Gastrocnemius medialis (tissue), 4 donors: ENCODE measurements around the gene CD58. TPM values are rescaled to one million over a fixed set of nuclear protein-coding genes. Genes with fewer than 3 reads are reported as not detected.

ENCODE experiments used
- ATAC-seq, 2 donors: fragments of 150-250 bp; one replicate each; pipeline ENCODE4 v1.9.1; 2016
- DNase-seq, 2 donors: peaks; one replicate each; pipeline ENCODE4 v3.0.0-alpha.2; 2019
- H3K27ac ChIP-seq, 4 donors: fragments of 200-600 bp; sonication (generic); 1 replicate in 1 of 4; 2 replicates in 3 of 4; pipeline ENCODE4 v1.5.1; 2016 to 2018; ENCODE audit warnings: mild to moderate bottlenecking in 2 of 4, moderate library complexity in 1 of 4
- H3K27me3 ChIP-seq, 3 donors: fragments of 200-600 bp; sonication (generic) in 2 of 3; 1 replicate in 1 of 3; 2 replicates in 2 of 3; pipeline versions ENCODE4 v1.5.1 to v1.6.0; 2016 to 2019; ENCODE audit warnings: mild to moderate bottlenecking in 1 of 3, moderate library complexity in 1 of 3
- H3K36me3 ChIP-seq, 2 donors: fragments of 200-600 bp; sonication (generic) in 1 of 2; one replicate each; pipeline ENCODE4 v1.5.1; 2017 to 2018
- H3K4me1 ChIP-seq, 2 donors: fragments of 200-600 bp; sonication (generic) in 1 of 2; one replicate each; pipeline ENCODE4 v1.5.1; 2016 to 2017; ENCODE audit warnings: mild to moderate bottlenecking in 2 of 2
- H3K4me3 ChIP-seq, 4 donors: fragments of 200-600 bp; sonication (generic) in 3 of 4; 1 replicate in 1 of 4; 2 replicates in 3 of 4; pipeline ENCODE4 v1.5.1; 2016 to 2019; ENCODE audit warnings: mild to moderate bottlenecking in 2 of 4
- H3K9me3 ChIP-seq, 3 donors: fragments of 200-600 bp; sonication (generic) in 2 of 3; 1 replicate in 1 of 3; 2 replicates in 2 of 3; pipeline ENCODE4 v1.5.1; 2016 to 2019
- CTCF ChIP-seq, 5 experiments: fragments of 450-650 bp in 3 of 5; fragments of 200-600 bp in 2 of 5; sonication (generic) in 2 of 5; IDR thresholded peaks in 4 of 5; conservative IDR thresholded peaks in 1 of 5; 1 replicate in 4 of 5; 2 replicates in 1 of 5; pipeline ENCODE4 v1.5.1; 2016 to 2019; ENCODE audit warnings: antibody characterized with exemption in 5 of 5, mild to moderate bottlenecking in 3 of 5, moderate library complexity in 3 of 5
- POLR2A ChIP-seq, 2 donors: fragments of 450-650 bp; IDR thresholded peaks; one replicate each; pipeline ENCODE4 v1.6.1; 2017; ENCODE audit warnings: antibody characterized with exemption in 2 of 2, mild to moderate bottlenecking in 2 of 2, moderate library complexity in 2 of 2
- in situ Hi-C, 4 donors: fragments of 200-750 bp; cut with MboI; loops; one replicate each; pipeline versions ENCODE4 v1.15.0 to v1.8.0; 2017; ENCODE audit warnings: low sequenced_read_pairs in 4 of 4
- intact Hi-C: fragments of 100-400 bp; cut with DNase I; formaldehyde crosslinking; loops from one replicate; pipeline ENCODE4 v1.15.1; 2023; ENCODE audit warnings: low total_unique reads
- total RNA-seq, 4 donors: library from RNA; depleted of rRNA; stranded (reverse); fragments of >200 nt; gene quantifications; one replicate each; pipeline versions ENCODE4 v1.1.0 to v1.2.3, GENCODE V29; 2016

CD58 gene
- total RNA-seq, 4 donors from 2014 or later, result 4.1 to 15.9 (median 10.2) TPM

GRCh38 chr1:116571215-116571919 lies 541 bp upstream of the CD58 start:
- H3K4me1 ChIP-seq, result peaks cover 11 to 14% of the 10 kb centered on the region in 2 donors
- no peaks in the 10 kb centered on the region for H3K36me3 ChIP-seq
- peak overlapping the region; percentile 85 to 97 (median 92) for H3K27ac ChIP-seq
- intact Hi-C loops (loop anchor here (5.0 kb wide), 2 partner anchors 199 to 486 kb away; partner anchors contain the start of gene ATP1A1), in situ Hi-C loops (loop anchor here in 1 of 4 donors (10.0 kb wide), 1 partner anchor 483 kb away; no protein-coding TSS in a partner anchor)
- H3K27me3 ChIP-seq, result no peaks in the 10 kb centered on the region
- ATAC-seq, result peak in 1 of 2 donors; percentile 16
- no peak for TF ChIP-seq CTCF (IDR thresholded peaks at IDR 0.05 in 4 of 5, conservative IDR thresholded peaks at IDR 0.05 in 1 of 5)
- TF ChIP-seq POLR2A (IDR thresholded peaks at IDR 0.05), result no peak
- no peaks in the 10 kb centered on the region for H3K9me3 ChIP-seq
- DNase-seq, result no peak
- H3K4me3 ChIP-seq, result peak overlapping the region; percentile 61 to 86 (median 80)

DNA sequence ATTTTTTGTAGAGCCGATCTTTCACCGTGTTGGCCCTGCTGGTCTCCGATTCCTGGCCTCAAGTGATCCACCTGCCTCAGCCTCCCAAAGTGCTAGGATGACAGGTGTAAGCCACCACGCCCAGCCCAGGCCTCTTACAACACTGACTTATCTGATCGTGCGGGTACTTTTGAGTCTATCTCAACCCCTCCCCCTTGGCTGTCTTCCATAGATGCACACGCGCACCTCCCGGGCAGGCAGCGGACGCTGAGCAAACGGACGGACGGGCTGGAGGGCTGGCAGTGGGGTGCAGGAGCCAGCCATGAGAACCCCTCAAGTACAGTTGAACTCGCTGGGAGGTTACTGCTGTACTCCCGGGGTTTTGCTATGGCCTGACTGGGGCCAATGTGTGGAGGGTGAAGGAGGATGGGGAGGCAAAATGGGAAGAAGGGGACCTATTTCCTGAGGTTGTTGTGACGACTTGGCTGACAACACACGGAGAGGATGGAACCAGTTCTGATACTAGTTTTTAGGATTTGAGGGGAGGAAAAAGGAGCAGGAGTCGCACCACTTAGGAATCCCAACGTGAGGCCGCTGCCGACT lies 959 bp downstream of the CD58 start:
- Histone ChIP-seq H3K27ac (peak overlapping the region; percentile 85 to 97 (median 92)), H3K4me3 (peak overlapping the region; percentile 61 to 86 (median 80)), H3K27me3 (no peaks in the 10 kb centered on the region), H3K4me1 (peaks cover 11 to 19% of the 10 kb centered on the region in 2 donors), H3K9me3 (no peaks in the 10 kb centered on the region), H3K36me3 (no peaks in the 10 kb centered on the region)
- TF ChIP-seq CTCF (IDR thresholded peaks at IDR 0.05 in 4 of 5, conservative IDR thresholded peaks at IDR 0.05 in 1 of 5) (no peak), POLR2A (IDR thresholded peaks at IDR 0.05) (no peak)
- in situ Hi-C loops, result loop anchor here in 2 of 4 donors (10.0 kb wide), 1 partner anchor 485 kb away; no protein-coding TSS in a partner anchor
- DNase-seq (no peak), ATAC-seq (peak in 1 of 2 donors; percentile 2)
- intact Hi-C loops, result loop anchor here (5.0 kb wide), 2 partner anchors 198 to 487 kb away; partner anchors contain the start of gene ATP1A1

GRCh38 chr1:116569381-116569670 lies 1.5 kb downstream of the CD58 start:
- ATAC-seq, result no peak
- DNase-seq, result no peak
- H3K4me3 ChIP-seq, result peak overlapping the region in 1 of 4 donors; percentile 86
- H3K27me3 ChIP-seq, result no peaks in the 10 kb centered on the region
- intact Hi-C loops, result no loop called here
- H3K36me3 ChIP-seq, result no peaks in the 10 kb centered on the region
- no peak for TF ChIP-seq CTCF (IDR thresholded peaks at IDR 0.05 in 4 of 5, conservative IDR thresholded peaks at IDR 0.05 in 1 of 5)
- TF ChIP-seq POLR2A (IDR thresholded peaks at IDR 0.05), result no peak
- no peak overlapping the region for H3K27ac ChIP-seq
- in situ Hi-C loops, result loop anchor here in 1 of 4 donors (10.0 kb wide), 1 partner anchor 485 kb away; no protein-coding TSS in a partner anchor
- H3K9me3 ChIP-seq, result no peaks in the 10 kb centered on the region
- H3K4me1 ChIP-seq, result peaks cover 11 to 19% of the 10 kb centered on the region in 2 donors

GRCh38 chr1:116568662-116569380 lies 2.0 kb downstream of the CD58 start:
- H3K4me1 ChIP-seq, result peaks cover 11 to 19% of the 10 kb centered on the region in 2 donors
- intact Hi-C loops, result no loop called here
- in situ Hi-C loops, result loop anchor here in 1 of 4 donors (10.0 kb wide), 1 partner anchor 486 kb away; no protein-coding TSS in a partner anchor

More at GRCh38 chr1:116568662-116569380, 2.0 kb downstream of the CD58 start:
- Histone ChIP-seq H3K27me3 (no peaks in the 10 kb centered on the region), H3K4me3 (no peak overlapping the region), H3K9me3 (no peaks in the 10 kb centered on the region), H3K36me3 (no peaks in the 10 kb centered on the region), H3K27ac (no peak overlapping the region)
- TF ChIP-seq POLR2A (IDR thresholded peaks at IDR 0.05) (no peak), CTCF (IDR thresholded peaks at IDR 0.05 in 4 of 5, conservative IDR thresholded peaks at IDR 0.05 in 1 of 5) (no peak)
- no peak for ATAC-seq
- DNase-seq, result no peak
